Suprapubic skin (tissue), 4 donors: ENCODE data around the gene GPR176.

Source experiments
- EP300 ChIP-seq: sonication (generic); formaldehyde crosslinking; IDR thresholded peaks from one replicate; pipeline ENCODE4 v1.6.1; 2017; ENCODE audit warnings: antibody characterized with exemption
- POLR2A ChIP-seq, 2 donors: fragments of 450-650 bp; IDR thresholded peaks; one replicate each; pipeline ENCODE4 v1.6.1; 2017; ENCODE audit warnings: antibody characterized with exemption in 2 of 2, mild to moderate bottlenecking in 2 of 2, moderate library complexity in 2 of 2
- POLR2AphosphoS5 ChIP-seq, 3 donors: sonication (generic); formaldehyde crosslinking; IDR thresholded peaks; one replicate each; pipeline ENCODE4 v1.6.1; 2017; ENCODE audit warnings: antibody characterized with exemption in 3 of 3
- TF ChIP-seq, protein P1 (sequence below), 2 donors: fragments of 200-600 bp in 1 of 2; fragments of 450-650 bp in 1 of 2; sonication (generic) in 1 of 2; IDR thresholded peaks; one replicate each; pipeline ENCODE4 v1.5.1; 2016 to 2019; ENCODE audit warnings: antibody characterized with exemption in 2 of 2, mild to moderate bottlenecking in 1 of 2, moderate library complexity in 1 of 2

DNA sequence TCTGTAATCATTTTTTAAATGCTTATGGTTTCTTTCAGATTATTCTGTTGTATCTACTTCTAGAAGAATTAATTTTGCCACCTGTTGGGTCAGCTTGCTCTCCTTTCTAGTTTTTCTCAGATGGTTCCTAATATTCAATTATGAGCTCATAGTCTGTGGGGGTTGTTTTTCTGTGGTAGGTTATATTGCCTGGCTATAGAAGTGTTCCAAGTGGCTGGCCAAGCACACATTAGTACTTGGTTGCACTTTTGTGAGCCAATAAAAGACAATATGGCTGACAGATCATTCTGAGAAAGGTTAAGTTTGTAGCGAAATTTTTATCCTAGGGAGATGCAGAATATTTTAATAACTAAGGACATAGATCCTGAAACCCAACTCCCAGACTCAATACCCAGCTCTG lies 105.6 kb downstream of the GPR176 start:
- no peak for TF ChIP-seq POLR2A (IDR thresholded peaks at IDR 0.05)
- no peak for TF ChIP-seq POLR2AphosphoS5 (IDR thresholded peaks at IDR 0.05)
- TF ChIP-seq, protein P1, sequence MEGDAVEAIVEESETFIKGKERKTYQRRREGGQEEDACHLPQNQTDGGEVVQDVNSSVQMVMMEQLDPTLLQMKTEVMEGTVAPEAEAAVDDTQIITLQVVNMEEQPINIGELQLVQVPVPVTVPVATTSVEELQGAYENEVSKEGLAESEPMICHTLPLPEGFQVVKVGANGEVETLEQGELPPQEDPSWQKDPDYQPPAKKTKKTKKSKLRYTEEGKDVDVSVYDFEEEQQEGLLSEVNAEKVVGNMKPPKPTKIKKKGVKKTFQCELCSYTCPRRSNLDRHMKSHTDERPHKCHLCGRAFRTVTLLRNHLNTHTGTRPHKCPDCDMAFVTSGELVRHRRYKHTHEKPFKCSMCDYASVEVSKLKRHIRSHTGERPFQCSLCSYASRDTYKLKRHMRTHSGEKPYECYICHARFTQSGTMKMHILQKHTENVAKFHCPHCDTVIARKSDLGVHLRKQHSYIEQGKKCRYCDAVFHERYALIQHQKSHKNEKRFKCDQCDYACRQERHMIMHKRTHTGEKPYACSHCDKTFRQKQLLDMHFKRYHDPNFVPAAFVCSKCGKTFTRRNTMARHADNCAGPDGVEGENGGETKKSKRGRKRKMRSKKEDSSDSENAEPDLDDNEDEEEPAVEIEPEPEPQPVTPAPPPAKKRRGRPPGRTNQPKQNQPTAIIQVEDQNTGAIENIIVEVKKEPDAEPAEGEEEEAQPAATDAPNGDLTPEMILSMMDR (IDR thresholded peaks at IDR 0.05) = no peak
- TF ChIP-seq EP300 = no peak
